WERI-Rb-1 (cell line): Measurements from ENCODE around the gene PSMA5.

ENCODE experiments used
- DNase-seq: peaks from one replicate; pipeline ENCODE4 v3.0.0-alpha.2; 2020
- H3K27ac ChIP-seq: fragments of 250-450 bp; sonication (Bioruptor Pico); 2 replicates; pipeline ENCODE4 v1.5.1; 2020; ENCODE audit warnings: mild to moderate bottlenecking, moderate library complexity
- H3K27me3 ChIP-seq: fragments of 250-450 bp; sonication (Bioruptor Pico); 2 replicates; pipeline ENCODE4 v1.5.1; 2021; ENCODE audit warnings: mild to moderate bottlenecking, low read depth, moderate library complexity; ENCODE audit not compliant: insufficient read depth, severe bottlenecking
- H3K36me3 ChIP-seq: fragments of 250-450 bp; sonication (Bioruptor Pico); 2 replicates; pipeline ENCODE4 v1.5.1; 2020; ENCODE audit warnings: mild to moderate bottlenecking, moderate library complexity
- H3K4me3 ChIP-seq: 2 replicates; pipeline ENCODE4 v1.5.1; 2011; ENCODE audit warnings: low read depth, mild to moderate bottlenecking, control low read depth, low read length
- H3K9me3 ChIP-seq: fragments of 250-450 bp; sonication (Bioruptor Pico); 2 replicates; pipeline ENCODE4 v1.5.1; 2021; ENCODE audit warnings: mild to moderate bottlenecking, moderate library complexity; ENCODE audit not compliant: severe bottlenecking
- CTCF ChIP-seq: IDR thresholded peaks from 2 replicates; pipeline ENCODE4 v1.5.1; 2011; ENCODE audit warnings: low read depth, mild to moderate bottlenecking, control low read depth, inconsistent platforms, low read length

The PSMA5 gene

GRCh38 chr1:109365642-109366204, 60.5 kb downstream of the PSMA5 start:
- Histone ChIP-seq H3K9me3 (no peaks in the 10 kb centered on the region), H3K36me3 (peaks cover 45% of the 10 kb centered on the region), H3K27ac (no peak overlapping the region), H3K4me3 (no peak overlapping the region), H3K27me3 (no peaks in the 10 kb centered on the region)
- no peak for TF ChIP-seq CTCF
- no peak for DNase-seq

- H3K9me3 ChIP-seq = no peaks in the 10 kb centered on the region
- H3K27ac ChIP-seq = no peak overlapping the region
- peaks cover 35% of the 10 kb centered on the region for H3K36me3 ChIP-seq
- no peak for TF ChIP-seq CTCF
- H3K27me3 ChIP-seq = no peaks in the 10 kb centered on the region
- H3K4me3 ChIP-seq = no peak overlapping the region
- no peak for DNase-seq
These were observed 64.6 kb downstream of the PSMA5 start for GRCh38 chr1:109361649-109362048.

GRCh38 chr1:109361069-109361468, 65.2 kb downstream of the PSMA5 start:
- no peaks in the 10 kb centered on the region for H3K27me3 ChIP-seq
- TF ChIP-seq CTCF = no peak
- no peak overlapping the region for H3K27ac ChIP-seq
- no peak for DNase-seq
- H3K9me3 ChIP-seq = no peaks in the 10 kb centered on the region
- H3K36me3 ChIP-seq = peaks cover 29% of the 10 kb centered on the region
- H3K4me3 ChIP-seq = no peak overlapping the region

GRCh38 chr1:109357616-109358015, 68.6 kb downstream of the PSMA5 start:
- DNase-seq = no peak
- no peaks in the 10 kb centered on the region for H3K9me3 ChIP-seq
- no peak overlapping the region for H3K27ac ChIP-seq
- no peak for TF ChIP-seq CTCF
- no peaks in the 10 kb centered on the region for H3K27me3 ChIP-seq
- H3K36me3 ChIP-seq = peaks cover 10% of the 10 kb centered on the region
- H3K4me3 ChIP-seq = no peak overlapping the region

- TF ChIP-seq CTCF = no peak
- H3K4me3 ChIP-seq = no peak overlapping the region
- H3K9me3 ChIP-seq = no peaks in the 10 kb centered on the region
- DNase-seq = no peak
- H3K27me3 ChIP-seq = no peaks in the 10 kb centered on the region
- peaks cover 14% of the 10 kb centered on the region for H3K36me3 ChIP-seq
- H3K27ac ChIP-seq = no peak overlapping the region
These were observed 69.3 kb downstream of the PSMA5 start for GRCh38 chr1:109356915-109357314.

GRCh38 chr1:109356505-109356904, 69.7 kb downstream of the PSMA5 start:
- no peak overlapping the region for H3K27ac ChIP-seq
- TF ChIP-seq CTCF = no peak
- no peak overlapping the region for H3K4me3 ChIP-seq

More at GRCh38 chr1:109356505-109356904, 69.7 kb downstream of the PSMA5 start:
- Histone ChIP-seq H3K9me3 (no peaks in the 10 kb centered on the region), H3K27me3 (no peaks in the 10 kb centered on the region), H3K36me3 (peaks cover 18% of the 10 kb centered on the region)
- DNase-seq = no peak
